OCI-LY3 (cell line): Measurements from ENCODE around the gene PGA5.

Source experiments
- H2AFZ ChIP-seq: fragments of 200-600, 300-600 bp; shearing (Covaris generic); 2 replicates; pipeline ENCODE4 v1.6.0; 2014; ENCODE audit warnings: antibody characterized with exemption, low read depth, low read length
- H3K27ac ChIP-seq: fragments of 200-600, 300-600 bp; sonication (generic); 2 replicates; pipeline ENCODE4 v1.5.1; 2014; ENCODE audit warnings: mild to moderate bottlenecking, low read length, moderate library complexity, mixed read lengths
- H3K27me3 ChIP-seq: fragments of 200-600, 300-600 bp; sonication (generic); 2 replicates; pipeline ENCODE4 v1.6.1; 2014; ENCODE audit warnings: low read depth, low read length, mixed read lengths
- H3K36me3 ChIP-seq: fragments of 200-600, 300-600 bp; sonication (generic); replicated peaks from 2 replicates; pipeline ENCODE3; 2014; ENCODE audit warnings: low read depth, low read length, mixed read lengths
- H3K4me1 ChIP-seq: fragments of 300-600, 200-600 bp; sonication (generic); 2 replicates; pipeline ENCODE4 v1.6.1; 2014; ENCODE audit warnings: low read length, mixed read lengths
- H3K4me2 ChIP-seq: fragments of 200-600, 300-600 bp; sonication (generic); 2 replicates; pipeline ENCODE4 v1.6.1; 2014; ENCODE audit warnings: low read length, mixed read lengths
- H3K4me3 ChIP-seq: fragments of 300-600, 200-600 bp; sonication (generic); 2 replicates; pipeline ENCODE4 v1.5.1; 2014; ENCODE audit warnings: antibody characterized with exemption, mild to moderate bottlenecking, low read length, moderate library complexity
- H3K79me2 ChIP-seq: fragments of 300-600, 200-600 bp; shearing (Covaris generic); 2 replicates; pipeline ENCODE4 v1.6.1; 2014; ENCODE audit warnings: mild to moderate bottlenecking, low read length, mixed read lengths
- H3K9ac ChIP-seq: fragments of 300-600, 200-600 bp; shearing (Covaris generic); 2 replicates; pipeline ENCODE4 v1.6.0; 2014; ENCODE audit warnings: mild to moderate bottlenecking, low read length, moderate library complexity
- H3K9me3 ChIP-seq: fragments of 200-600, 300-600 bp; shearing (Covaris generic); 2 replicates; pipeline ENCODE4 v1.6.1; 2014; ENCODE audit warnings: low read length, mixed read lengths; ENCODE audit not compliant: insufficient read depth
- H4K20me1 ChIP-seq: fragments of 200-600, 300-600 bp; sonication (generic); 2 replicates; pipeline ENCODE4 v1.6.1; 2016; ENCODE audit warnings: low read length, mixed read lengths; ENCODE audit not compliant: insufficient read depth
- CTCF ChIP-seq: fragments of 200-600, 300-600 bp; sonication (generic); IDR thresholded peaks from 2 replicates; pipeline ENCODE4 v1.5.1; 2014; ENCODE audit warnings: antibody characterized with exemption, low read length, low read depth
- EZH2phosphoT487 ChIP-seq: fragments of 200-600 bp; shearing (Covaris generic); IDR thresholded peaks from 2 replicates; pipeline ENCODE4 v1.6.1; 2018; ENCODE audit warnings: antibody characterized with exemption, mixed run types, low read depth

PGA5 gene

GRCh38 chr11:61256710-61257482, 15.9 kb downstream of the PGA5 start:
- H3K36me3 ChIP-seq: no peaks in the 10 kb centered on the region
- no peak overlapping the region for H3K9ac ChIP-seq
- H3K27ac ChIP-seq: no peak overlapping the region
- H3K4me3 ChIP-seq: no peak overlapping the region
- H3K27me3 ChIP-seq: no peaks in the 10 kb centered on the region
- no peak overlapping the region for H3K4me2 ChIP-seq
- H3K79me2 ChIP-seq: no peaks in the 10 kb centered on the region
- H3K4me1 ChIP-seq: peaks cover 6% of the 10 kb centered on the region; the same call in 1 of the 2 replicates
- H3K9me3 ChIP-seq: no peaks in the 10 kb centered on the region
- no peaks in the 10 kb centered on the region for H4K20me1 ChIP-seq
- TF ChIP-seq EZH2phosphoT487 (no peak), CTCF (no peak)
- no peak overlapping the region for H2AFZ ChIP-seq

- H3K4me3 ChIP-seq: no peak overlapping the region
- H3K9ac ChIP-seq: no peak overlapping the region
- H4K20me1 ChIP-seq: no peaks in the 10 kb centered on the region
- no peaks in the 10 kb centered on the region for H3K79me2 ChIP-seq
- no peak overlapping the region for H3K27ac ChIP-seq
- H2AFZ ChIP-seq: no peak overlapping the region
- TF ChIP-seq CTCF (no peak), EZH2phosphoT487 (no peak)
- H3K36me3 ChIP-seq: no peaks in the 10 kb centered on the region
- no peaks in the 10 kb centered on the region for H3K27me3 ChIP-seq
- H3K4me1 ChIP-seq: no peaks in the 10 kb centered on the region
- no peaks in the 10 kb centered on the region for H3K9me3 ChIP-seq
- H3K4me2 ChIP-seq: no peak overlapping the region
These were observed 17.6 kb downstream of the PGA5 start for GRCh38 chr11:61258546-61258945.

GRCh38 chr11:61259363-61259762, 18.4 kb downstream of the PGA5 start:
- Histone ChIP-seq H3K9me3 (no peaks in the 10 kb centered on the region), H3K27me3 (no peaks in the 10 kb centered on the region), H3K27ac (no peak overlapping the region), H2AFZ (no peak overlapping the region), H3K4me1 (no peaks in the 10 kb centered on the region), H3K36me3 (no peaks in the 10 kb centered on the region), H3K4me2 (no peak overlapping the region), H3K4me3 (no peak overlapping the region), H3K79me2 (no peaks in the 10 kb centered on the region), H4K20me1 (no peaks in the 10 kb centered on the region), H3K9ac (no peak overlapping the region)
- TF ChIP-seq CTCF: no peak
- no peak for TF ChIP-seq EZH2phosphoT487

GRCh38 chr11:61264371-61264770, 23.4 kb downstream of the PGA5 start:
- no peaks in the 10 kb centered on the region for H3K79me2 ChIP-seq

More at GRCh38 chr11:61264371-61264770, 23.4 kb downstream of the PGA5 start:
- H3K36me3 ChIP-seq: no peaks in the 10 kb centered on the region
- no peaks in the 10 kb centered on the region for H3K4me1 ChIP-seq
- no peak overlapping the region for H3K4me3 ChIP-seq
- H3K4me2 ChIP-seq: no peak overlapping the region
- no peaks in the 10 kb centered on the region for H3K9me3 ChIP-seq
- H2AFZ ChIP-seq: no peak overlapping the region
- TF ChIP-seq EZH2phosphoT487: no peak
- H4K20me1 ChIP-seq: no peaks in the 10 kb centered on the region
- no peak overlapping the region for H3K27ac ChIP-seq
- no peak overlapping the region for H3K9ac ChIP-seq
- H3K27me3 ChIP-seq: no peaks in the 10 kb centered on the region
